OCI-M1 (cell line): ENCODE measurements around the gene HOXA2.

Source experiments
- DNase-seq: peaks from one replicate; lab custom pipeline; 2025; lab: John Stamatoyannopoulos, UW

The HOXA2 gene

DNA sequence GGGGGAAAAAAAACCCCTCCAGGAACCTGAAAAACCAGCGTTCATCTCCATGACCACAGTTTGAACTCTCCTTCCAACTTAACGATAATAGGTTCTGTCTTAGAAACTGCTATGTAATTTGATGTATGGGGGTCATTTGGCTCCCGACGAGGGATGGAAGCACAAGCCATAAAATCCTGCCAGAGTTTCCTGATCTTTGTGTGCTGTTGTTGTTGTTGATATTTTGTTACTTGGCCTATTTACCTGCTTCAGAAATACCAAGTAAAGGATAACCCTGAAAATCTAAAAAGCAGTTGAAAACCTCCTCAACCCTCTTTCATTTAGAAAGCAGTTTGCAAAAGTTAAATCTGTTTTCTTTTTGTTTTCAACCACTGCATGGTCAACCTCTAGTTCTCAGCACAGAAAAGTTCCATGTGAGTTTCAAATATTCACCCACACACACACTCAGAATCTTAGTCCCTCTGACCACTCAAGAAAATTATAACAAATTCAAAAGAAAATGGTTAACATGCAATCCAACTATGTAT is 9.3 kb upstream of the HOXA2 start:
- DNase-seq = no peak

DNA sequence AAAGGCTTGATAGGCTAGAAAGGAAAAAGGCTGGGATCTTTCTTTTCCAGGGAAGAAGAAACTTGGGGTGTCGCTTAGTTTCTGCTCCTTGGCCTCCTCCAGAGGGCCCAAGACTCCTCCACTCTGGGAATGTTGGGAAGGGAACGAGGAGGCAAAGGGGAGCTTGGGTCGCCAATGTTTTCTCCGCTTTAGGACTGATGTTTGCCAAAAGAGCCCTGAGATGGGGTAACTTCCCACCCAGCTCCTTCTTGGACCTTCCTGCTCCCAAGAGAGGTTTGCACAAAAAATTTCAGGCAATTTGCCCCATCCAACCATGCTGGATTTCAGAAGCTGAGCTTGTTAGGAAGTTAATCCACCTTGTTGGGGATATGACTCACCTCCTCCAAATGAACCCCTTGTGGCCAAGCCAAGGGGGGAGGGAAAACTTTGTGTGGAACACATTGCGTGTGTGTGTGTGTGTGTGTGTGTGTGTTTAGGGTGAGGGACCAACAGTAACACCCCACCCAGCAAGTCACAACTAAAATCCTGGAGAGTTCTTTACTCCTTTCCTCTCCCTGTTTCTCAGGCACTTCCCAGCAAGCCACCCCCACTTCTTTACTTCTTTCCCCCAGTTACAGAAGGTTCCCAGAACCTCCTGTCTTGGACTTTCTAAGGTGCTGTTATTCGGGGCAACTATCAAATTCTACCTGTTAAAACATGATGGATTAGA is 8.7 kb upstream of the HOXA2 start:
- DNase-seq = no peak

DNA sequence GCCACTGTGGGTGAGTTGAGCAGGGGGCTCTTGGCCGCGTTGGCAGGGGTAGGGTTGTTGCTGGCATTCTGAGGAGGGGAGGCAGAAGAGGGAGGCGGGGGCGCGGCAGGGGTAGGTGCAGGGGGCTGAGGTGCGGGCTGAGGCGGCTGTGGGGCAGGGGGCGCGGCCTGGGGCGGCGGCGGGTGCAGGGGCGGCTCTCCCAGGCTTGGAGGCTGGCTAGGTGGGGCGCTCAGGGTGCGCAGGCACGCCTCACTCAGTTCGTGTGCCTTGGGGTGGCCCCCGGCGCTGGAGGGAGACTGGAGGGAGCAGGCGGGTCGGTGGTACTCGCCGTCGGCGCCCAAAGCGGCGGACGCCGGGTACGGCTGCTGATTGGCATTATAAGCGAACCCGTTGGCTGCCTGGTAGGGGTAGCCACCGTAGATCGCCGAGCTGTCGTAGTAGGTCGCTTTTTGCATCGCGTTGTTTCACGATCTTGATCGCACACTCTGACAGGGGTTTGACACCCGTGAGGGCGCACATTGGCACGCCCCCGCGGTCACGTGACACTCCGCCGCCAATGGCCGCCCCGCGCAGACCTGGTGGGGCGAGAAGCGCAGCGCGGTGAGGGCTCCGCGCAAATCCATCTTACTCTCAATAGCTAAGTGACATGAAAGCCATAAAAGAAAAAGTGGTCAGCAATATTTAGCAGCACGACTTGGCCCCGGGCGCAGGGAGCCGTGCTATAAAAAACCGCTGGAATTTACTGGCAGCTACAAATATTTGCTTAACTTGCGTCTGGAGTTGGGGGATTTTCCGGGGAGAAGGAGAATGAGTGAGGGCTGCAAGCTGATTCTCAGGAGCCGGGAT is 7.9 kb upstream of the HOXA2 start:
- DNase-seq = no peak

DNA sequence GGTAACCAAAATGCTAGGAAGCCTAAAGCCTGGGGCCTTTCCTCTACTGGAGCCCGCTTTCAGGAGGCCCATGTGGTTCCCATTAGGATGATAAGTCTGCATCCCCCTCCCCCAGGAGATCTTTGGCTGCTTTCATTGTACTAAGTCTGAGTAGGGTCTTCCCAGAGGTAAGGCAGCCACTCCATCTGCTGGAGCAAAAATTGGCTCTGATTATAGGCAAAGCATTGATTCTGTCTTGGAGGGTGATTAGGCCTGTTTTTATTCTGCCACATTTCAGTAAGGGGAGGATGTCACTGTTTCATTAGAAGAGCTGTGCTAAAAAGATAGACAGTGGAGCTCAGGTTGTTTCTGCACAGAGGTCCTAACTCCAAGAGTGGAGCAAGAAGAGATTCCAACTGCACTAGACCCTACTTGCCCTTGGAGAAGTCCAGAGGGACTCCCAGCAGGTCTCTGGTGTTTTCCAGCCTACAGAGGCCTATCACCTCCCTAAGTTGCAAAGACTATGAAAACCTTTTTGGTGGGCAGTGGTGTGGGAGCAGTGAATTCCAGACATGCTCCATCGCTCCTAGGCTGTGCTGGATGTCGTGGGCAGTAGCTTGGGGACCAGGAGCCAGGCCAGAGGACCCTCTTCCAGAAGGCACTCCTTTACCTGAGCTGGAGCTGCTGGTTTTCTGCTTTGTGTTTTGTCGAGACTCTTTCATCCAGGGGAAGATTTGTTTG is 7.1 kb upstream of the HOXA2 start:
- DNase-seq = no peak

DNA sequence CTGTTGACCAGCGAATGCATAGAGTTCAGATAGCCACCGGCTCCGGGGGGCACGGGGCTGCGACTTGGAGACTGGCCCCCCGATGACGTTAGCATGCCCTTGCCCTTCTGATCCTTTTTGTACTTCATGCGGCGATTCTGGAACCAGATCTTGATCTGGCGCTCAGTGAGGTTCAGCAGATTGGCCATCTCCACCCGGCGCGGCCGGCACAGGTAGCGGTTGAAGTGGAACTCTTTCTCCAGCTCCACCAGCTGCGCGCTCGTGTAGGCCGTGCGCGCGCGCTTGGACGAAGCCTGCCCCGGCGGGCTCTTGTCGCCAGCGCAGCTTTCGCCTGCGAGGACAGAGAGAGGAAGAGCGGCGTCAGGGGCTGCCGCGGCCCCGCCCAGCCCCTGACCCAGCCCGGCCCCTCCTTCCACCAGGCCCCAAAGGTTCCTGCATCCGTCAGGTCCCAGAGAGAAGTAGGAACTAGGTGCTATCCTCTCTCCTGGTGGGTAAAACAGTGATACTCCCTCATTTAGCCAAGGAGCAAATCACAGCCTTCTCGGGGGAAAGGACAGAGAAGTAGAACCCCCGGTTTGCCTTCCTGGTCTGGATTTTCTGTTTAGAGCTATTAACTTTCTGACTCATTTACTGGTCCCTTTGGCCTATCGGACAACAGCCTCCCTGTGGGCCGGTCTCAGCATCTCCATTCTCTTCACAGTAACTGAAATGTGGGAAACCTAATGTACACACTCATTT is 6.1 kb upstream of the HOXA2 start:
- no peak for DNase-seq

DNA sequence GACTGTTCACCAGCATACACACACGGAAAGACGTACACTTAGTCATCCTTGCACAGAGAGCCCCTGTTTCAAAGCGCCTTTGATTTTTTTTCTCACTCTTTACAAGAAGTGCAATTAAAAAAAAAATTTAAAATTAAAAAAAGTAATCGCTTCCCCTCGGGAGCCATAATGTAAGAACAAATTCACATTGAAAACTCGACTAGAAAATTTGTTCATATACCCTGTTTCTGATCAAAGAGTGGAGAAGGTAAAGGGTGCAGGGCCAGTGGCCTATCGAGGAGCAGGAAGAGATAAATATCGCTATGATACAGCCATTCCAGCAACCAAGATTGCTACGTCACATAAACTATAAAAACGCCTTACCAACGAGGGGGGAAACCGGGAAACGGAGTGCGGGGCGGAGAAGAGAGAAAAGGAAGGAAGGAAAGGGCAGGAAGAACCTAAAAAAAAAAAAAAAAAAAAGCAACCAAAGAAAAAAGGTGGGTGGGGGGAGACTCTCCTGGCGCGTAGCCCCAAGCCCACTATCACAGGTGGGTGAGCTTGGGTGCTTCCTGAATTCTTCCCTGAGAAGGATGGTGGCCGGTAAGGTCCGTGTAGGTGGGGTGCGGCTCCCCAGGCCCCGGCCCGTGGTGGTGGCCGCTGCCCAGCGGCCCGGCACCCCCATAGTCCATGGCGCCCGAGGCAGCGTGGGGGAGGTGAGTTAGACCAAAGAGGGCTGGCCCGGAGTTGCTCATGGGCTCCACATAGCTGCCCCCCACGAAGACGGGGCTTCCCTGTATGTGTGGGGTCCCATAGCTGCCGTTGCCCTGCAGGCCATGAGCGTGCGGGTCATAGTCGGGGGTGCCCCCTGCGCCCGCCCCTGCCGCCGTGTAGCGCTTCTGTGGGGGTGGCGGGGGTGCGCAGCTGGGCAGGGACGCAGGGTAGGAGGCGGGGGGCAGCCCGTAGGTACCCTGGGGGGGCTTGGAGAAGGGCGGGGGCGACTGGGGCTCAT is 5.2 kb upstream of the HOXA2 start:
- DNase-seq = no peak

DNA sequence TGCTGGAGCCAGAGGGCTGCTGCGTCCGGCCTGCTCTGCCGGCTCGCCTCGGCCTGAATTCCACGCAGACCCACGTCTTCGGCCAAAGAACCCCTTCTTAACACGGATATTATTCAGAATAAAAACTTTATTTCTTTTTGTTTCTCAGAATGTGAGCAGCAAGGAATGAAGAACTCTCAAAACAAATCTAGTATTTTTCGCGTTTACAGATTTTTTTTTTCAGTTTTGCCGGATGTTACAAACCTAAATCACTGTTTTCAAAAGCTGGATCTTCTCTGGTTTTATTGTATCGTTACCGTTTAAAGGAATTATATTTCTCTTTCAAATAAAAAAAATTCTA is 4.4 kb upstream of the HOXA2 start:
- DNase-seq = no peak

DNA sequence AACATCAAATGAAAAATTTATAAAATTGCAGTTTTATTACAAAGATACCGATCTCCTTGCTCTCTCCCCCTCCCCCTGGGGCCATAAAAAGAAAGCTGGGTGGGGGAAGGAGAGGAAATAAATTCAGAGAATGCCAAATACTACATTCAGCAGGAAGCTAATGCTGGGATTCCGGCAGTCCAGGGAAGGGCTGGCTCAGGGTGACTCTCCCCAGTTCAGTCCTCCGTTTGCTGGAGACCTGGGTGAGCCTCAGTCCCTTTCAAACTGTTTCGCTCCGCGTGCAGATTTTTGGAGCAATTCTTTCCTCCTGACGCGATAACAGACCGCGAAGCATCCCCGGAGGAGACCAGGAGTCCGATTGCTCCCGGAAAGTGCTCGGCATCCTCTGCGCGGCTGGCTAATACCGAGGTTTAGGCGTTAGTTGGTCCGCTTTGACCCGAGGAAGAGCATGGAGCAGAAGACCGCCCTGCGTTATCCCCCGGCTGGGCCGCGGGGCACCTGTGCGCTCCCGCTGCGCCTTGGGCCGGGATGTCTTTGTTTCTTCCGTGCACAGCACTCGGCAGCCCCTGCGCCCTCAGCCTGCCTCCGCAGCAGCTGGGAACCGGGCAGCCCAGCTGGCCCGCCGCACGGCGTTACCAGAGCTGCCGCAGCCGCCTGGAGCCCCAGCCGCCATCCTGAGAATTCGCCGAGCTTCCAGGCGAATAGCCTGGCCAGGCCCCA is 3.9 kb upstream of the HOXA2 start:
- DNase-seq = no peak

DNA sequence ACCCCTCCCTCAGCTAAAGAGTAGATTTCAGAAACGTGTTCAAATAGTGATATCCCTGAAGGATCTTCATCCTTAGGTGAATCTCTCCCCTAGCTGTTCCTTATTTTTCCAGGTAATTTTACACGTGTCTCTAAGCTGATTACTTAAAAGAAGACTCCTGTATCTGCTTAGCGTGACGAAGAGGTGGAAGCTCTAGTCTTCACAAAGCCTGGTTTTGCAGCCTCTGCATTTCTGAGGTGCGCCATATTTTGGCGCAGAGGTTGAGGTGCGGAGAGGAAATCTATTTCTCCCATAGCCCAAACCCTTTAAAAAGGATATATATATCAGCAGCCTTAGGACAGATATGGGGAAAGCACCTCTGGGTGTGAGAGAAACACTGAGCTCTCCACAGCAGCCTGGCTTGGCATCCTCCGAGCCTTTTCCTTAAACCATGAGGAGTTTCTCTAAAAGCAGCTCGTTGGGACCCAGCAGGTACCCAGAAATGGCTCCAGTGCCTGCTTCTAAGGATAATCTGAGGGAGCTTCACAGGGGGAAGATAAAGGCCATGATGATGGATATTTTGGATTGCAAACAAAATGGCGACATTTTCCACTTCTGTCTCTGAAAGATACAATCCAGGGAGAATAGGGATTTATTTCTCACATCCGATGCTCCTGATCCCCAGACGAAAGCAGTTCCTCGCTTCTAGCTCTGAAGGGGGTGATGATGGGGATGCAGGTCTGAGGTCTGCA is 3.0 kb upstream of the HOXA2 start:
- DNase-seq = no peak

DNA sequence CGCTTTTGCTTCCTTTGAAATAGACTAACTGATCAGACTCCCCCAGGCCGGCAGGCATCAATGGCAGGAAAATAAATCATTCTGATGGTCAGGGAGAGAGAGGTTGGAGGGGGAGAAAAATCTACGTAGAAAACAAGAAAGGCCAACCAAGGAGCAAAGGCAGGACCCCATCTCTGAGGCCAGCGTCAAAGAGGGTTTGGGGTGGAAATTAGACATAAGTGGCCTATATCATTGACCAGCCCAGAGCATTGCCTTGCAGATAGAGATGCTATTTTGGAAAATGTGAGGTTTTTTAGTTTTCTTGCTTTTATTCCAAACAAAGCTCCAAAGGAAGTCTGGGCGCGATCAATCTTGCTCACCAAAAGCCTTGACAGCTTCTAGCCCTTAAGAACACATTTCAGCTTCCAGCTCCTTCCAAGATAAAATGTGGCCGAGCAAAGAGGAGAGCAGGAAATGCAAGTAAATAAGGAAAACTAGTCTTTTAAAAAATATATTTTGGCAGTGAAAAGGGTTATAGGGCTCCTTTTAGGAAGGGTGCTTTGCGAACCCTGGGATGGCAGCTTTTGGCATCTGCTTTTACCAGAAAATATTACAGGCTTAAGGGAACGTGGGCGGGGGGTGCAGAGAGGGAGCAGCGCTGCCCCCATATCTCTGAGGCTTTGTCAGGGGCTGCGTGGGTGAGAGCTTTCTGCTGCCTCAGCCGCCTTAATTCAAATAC is 2.0 kb upstream of the HOXA2 start:
- DNase-seq = no peak

DNA sequence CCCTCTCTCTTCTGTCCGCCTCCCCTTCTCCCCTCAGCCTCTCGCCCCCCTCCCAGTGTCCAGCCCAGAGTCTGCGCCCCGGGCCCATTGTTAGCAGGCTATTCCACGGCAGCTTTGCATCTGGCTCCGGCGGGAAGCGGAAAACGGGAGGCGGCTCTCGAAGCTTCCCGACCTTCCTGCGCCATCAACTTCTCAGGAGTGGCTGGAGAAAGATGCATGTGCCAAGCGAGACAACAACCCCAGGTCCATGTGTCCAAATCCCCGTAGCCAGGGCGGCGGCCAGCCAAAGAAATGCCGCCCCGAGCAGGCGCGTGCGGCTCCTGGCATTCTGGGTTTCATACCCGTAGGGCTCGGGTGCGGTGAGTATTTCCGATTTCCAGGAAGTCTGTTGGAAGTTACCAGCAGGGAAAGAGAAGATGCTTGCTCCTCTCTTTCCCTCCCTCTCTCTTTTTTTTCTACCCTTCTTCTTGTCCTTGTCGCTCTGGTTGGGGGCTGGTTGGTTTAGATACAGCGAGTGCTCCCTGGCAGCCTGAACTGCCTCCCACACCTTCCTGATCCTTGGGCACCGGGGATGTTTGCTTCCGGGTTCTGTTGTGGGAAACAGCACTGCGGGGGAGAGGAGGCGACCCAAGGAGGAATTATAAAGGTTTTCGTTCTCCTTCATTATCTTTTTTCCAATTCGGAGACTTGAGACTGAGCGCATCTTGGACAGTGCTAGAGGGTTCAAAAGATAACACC is 1.2 kb upstream of the HOXA2 start:
- no peak for DNase-seq

DNA sequence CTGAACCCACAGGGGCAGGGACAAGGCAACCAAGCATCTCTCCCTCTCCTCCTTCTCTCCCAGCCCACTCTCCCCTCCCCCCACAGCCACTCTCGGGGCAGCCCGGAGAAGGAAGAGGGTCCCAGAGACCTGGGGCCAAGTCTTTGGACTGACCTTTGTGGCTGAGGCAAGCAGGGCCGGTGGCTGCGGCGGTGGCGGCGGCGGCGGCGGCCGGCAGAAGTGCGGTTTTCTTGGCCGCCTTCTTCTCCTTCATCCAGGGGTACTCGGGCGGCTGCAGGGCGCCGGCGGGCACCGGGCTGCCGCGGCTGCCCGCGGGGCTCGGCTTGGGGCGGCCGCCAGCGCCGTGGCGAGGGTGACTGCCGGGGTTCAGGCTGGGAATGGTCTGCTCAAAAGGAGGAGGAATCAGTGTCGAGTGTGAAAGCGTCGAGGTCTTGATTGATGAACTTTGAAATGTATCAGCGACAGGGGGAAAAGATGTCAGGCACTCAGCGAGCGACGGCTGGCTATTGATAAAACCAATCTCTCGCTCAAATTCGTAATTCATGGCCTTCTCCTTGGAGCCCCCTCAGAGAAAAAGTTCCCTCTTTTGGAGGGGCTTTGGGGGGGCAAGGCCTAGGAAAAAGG is 414 bp downstream of the HOXA2 start:
- no peak for DNase-seq

DNA sequence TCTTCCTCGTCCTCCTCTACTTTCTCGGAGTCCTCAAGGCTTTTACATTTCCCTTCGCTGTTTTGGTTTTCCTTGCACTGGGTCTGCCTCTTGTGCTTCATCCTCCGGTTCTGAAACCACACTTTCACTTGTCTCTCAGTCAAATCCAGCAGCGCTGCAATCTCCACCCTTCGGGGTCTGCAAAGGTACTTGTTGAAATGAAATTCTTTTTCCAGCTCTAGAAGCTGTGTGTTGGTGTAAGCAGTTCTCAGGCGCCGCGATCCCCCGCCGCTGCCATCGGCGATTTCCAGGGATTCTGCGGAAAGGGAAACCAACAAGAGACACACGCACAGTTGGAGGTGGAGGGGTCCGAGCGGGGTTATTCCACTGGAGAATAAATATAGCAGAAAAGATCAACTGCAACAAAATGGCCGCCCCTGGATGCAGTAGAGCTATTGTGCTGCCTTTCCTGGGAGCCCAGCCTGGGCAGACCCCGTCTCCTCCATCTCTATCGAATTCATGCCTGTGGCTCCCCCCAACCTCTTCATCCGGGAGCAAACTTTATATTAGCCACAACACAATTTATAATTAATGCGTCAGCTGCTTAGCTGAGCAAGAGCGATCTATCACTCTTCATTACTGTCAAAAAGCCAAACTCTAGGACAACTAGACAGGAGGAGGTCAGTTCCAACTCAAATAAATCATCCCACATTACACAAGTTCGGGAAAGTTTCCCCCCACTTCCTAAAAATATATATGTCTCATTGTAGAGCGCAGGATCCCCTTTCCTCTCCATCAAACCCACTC is 1.1 kb downstream of the HOXA2 start:
- DNase-seq = no peak

DNA sequence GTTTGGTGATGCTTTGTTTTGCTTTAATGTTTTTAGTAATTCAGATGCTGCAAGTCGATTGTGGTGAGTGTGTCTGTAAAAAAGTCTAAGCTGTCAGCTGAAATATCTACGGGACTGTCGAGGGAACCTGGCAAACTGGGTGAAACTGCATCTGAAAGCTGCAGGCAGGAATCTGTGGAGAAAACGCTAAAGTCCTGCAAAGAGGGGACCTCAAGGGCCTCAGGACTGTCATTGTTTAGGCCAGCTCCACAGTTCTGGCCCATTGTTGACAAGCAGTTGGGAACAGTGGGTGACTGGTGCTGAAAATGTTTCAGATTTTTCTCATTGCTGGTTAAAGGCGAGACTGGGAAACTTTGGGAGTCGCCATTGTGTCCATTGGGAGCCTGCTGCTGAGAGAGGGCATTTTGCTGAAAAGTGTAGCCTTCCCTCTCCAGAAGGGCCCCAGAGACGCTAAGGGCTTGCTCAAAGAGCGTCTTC is 1.8 kb downstream of the HOXA2 start:
- DNase-seq = no peak

DNA sequence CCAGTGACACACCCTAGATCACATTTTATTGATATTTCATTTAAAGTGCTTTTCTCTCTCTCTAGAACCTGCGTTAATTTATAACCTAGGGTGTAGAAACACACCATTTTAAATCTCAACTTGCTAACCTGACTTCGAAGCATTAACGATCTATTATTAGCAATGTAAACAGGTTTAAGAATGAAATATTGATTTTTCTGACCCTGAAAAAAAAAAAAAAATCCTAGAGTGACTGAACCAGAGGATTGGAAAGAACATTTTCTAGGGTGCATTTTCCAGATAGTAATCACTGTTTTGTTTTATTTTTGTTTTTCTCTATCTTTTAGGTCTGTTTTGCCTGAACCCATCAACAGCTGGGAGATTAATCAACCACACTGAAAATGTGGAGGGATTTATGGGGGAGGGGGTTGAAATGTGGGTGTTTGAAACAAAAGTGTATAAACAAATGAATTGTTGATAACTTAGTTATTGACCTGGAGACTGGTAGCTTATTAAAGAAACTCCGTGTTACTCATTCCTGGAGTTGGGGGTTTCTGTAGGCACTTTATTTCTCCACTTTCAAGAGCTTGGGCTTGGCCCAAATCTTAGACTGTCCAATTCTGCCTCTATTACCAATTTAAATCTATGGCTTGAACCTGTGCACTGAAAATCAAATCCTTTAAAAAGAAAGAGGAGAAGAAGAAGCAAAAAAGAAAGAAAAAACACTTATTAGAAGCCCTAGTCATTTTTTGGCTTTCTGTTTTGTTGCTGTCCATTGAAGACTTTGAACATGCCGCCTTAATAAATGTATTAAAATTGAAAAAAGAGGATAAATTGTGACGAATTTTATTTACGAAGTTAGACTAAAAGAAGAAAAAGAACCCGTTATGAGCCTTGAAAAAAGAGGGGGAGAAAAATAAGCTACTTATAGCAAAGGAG is 2.8 kb downstream of the HOXA2 start:
- no peak for DNase-seq
